CD14-positive monocyte (primary cell): ENCODE results near the gene LYRM4. TPM values are rescaled to one million over a fixed set of nuclear protein-coding genes. Genes with fewer than 3 reads are reported as not detected.

Experiments
- DNase-seq, 3 donors: peaks; one replicate each; pipeline ENCODE4 v3.0.0-alpha.2; 2011 to 2022
- H2AFZ ChIP-seq: 2 replicates; pipeline ENCODE4 v1.6.0; 2012; ENCODE audit warnings: mild to moderate bottlenecking, low read depth, low read length, inconsistent platforms; ENCODE audit not compliant: insufficient read depth, poor library complexity, severe bottlenecking
- H3K27ac ChIP-seq, 2 donors: 1 replicate in 1 of 2; 2 replicates in 1 of 2; pipeline ENCODE4 v1.5.1; 2012 to 2013; ENCODE audit warnings: low read length in 2 of 2, control low read depth in 1 of 2, inconsistent platforms in 1 of 2, low read depth in 1 of 2, mild to moderate bottlenecking in 1 of 2
- H3K27me3 ChIP-seq, 2 donors: one replicate each; pipeline versions ENCODE4 v1.6.0 to v1.6.1; 2011 to 2013; ENCODE audit warnings: low read length in 2 of 2; ENCODE audit not compliant: control insufficient read depth in 2 of 2, insufficient read depth in 2 of 2
- H3K36me3 ChIP-seq, 2 donors: replicated peaks in 1 of 2; 1 replicate in 1 of 2; 2 replicates in 1 of 2; pipeline versions ENCODE4 v1.5.1 to v1.6.1; 2012 to 2013; ENCODE audit warnings: low read length in 2 of 2, control low read depth in 1 of 2, inconsistent platforms in 1 of 2, mild to moderate bottlenecking in 1 of 2; ENCODE audit not compliant: insufficient read depth in 2 of 2, control insufficient read depth in 1 of 2
- H3K4me1 ChIP-seq, 2 donors: 1 replicate in 1 of 2; 2 replicates in 1 of 2; pipeline versions ENCODE4 v1.5.1 to v1.6.1; 2012 to 2013; ENCODE audit warnings: low read length in 2 of 2, control low read depth in 1 of 2, inconsistent platforms in 1 of 2, mild to moderate bottlenecking in 1 of 2, moderate library complexity in 1 of 2; ENCODE audit not compliant: insufficient read depth in 2 of 2, control insufficient read depth in 1 of 2
- H3K4me2 ChIP-seq: replicated peaks from 2 replicates; pipeline ENCODE3; 2012; ENCODE audit warnings: low read length, moderate library complexity, mild to moderate bottlenecking; ENCODE audit not compliant: poor library complexity, severe bottlenecking; ENCODE audit errors: extremely low read depth
- H3K4me3 ChIP-seq, 3 experiments: fragments of 200-600 bp in 1 of 3; sonication (generic) in 1 of 3; replicated peaks in 1 of 3; 1 replicate in 2 of 3; 2 replicates in 1 of 3; pipeline ENCODE4 v1.5.1; 2011 to 2013; ENCODE audit warnings: low read length in 3 of 3, mild to moderate bottlenecking in 3 of 3, control low read depth in 2 of 3, low read depth in 2 of 3, inconsistent platforms in 1 of 3, moderate library complexity in 1 of 3
- H3K79me2 ChIP-seq: 2 replicates; pipeline ENCODE4 v1.6.0; 2012; ENCODE audit warnings: mild to moderate bottlenecking, control low read depth, inconsistent platforms, low read length, moderate library complexity; ENCODE audit not compliant: insufficient read depth
- H3K9ac ChIP-seq: 2 replicates; pipeline ENCODE4 v1.6.0; 2017; ENCODE audit warnings: low read length, mild to moderate bottlenecking; ENCODE audit not compliant: insufficient read depth, poor library complexity, severe bottlenecking
- H3K9me3 ChIP-seq, 2 donors: replicated peaks in 1 of 2; 1 replicate in 1 of 2; 2 replicates in 1 of 2; pipeline versions ENCODE4 v1.5.1 to v1.6.1; 2012 to 2013; ENCODE audit warnings: low read length in 2 of 2, control low read depth in 1 of 2; ENCODE audit not compliant: control insufficient read depth in 1 of 2, insufficient read depth in 1 of 2
- H4K20me1 ChIP-seq: 2 replicates; pipeline ENCODE4 v1.6.0; 2012; ENCODE audit warnings: mild to moderate bottlenecking, low read length, control low read depth, moderate library complexity; ENCODE audit not compliant: insufficient read depth
- H3K27ac Mint-ChIP-seq, 7 donors: one replicate each; pipeline ENCODE4 v1.8.0; 2020; ENCODE audit warnings: mild to moderate bottlenecking in 7 of 7, mixed read lengths in 7 of 7, moderate library complexity in 6 of 7, inconsistent platforms in 2 of 7
- H3K27me3 Mint-ChIP-seq, 3 donors: one replicate each; pipeline ENCODE4 v1.8.0; 2021 to 2022; ENCODE audit warnings: low read depth in 3 of 3, mild to moderate bottlenecking in 3 of 3, mixed read lengths in 3 of 3, moderate library complexity in 3 of 3, inconsistent platforms in 1 of 3
- H3K36me3 Mint-ChIP-seq, 2 donors: one replicate each; pipeline ENCODE4 v1.8.0; 2020; ENCODE audit warnings: mixed read lengths in 2 of 2, inconsistent platforms in 1 of 2, mild to moderate bottlenecking in 1 of 2
- H3K4me1 Mint-ChIP-seq: one replicate; pipeline ENCODE4 v1.8.0; 2020; ENCODE audit warnings: mild to moderate bottlenecking, mixed read lengths
- H3K4me3 Mint-ChIP-seq, 2 donors: one replicate each; pipeline ENCODE4 v1.8.0; 2020; ENCODE audit warnings: mild to moderate bottlenecking in 2 of 2, mixed read lengths in 2 of 2, moderate library complexity in 1 of 2
- H3K9me3 Mint-ChIP-seq, 7 donors: one replicate each; pipeline ENCODE4 v1.8.0; 2020 to 2022; ENCODE audit warnings: mixed read lengths in 7 of 7, mild to moderate bottlenecking in 6 of 7, moderate library complexity in 6 of 7, inconsistent platforms in 2 of 7
- CTCF ChIP-seq: fragments of 200-600 bp; IDR thresholded peaks from one replicate; pipeline ENCODE4 v1.8.0; 2022; ENCODE audit warnings: antibody characterized with exemption, mild to moderate bottlenecking
- WGBS: methylation state at CpG from one replicate; pipeline ENCODE4 v1.1.5; 2013; ENCODE audit warnings: missing lambda C conversion rate; ENCODE audit not compliant: insufficient coverage; 5-methylcytosine and 5-hydroxymethylcytosine counted together
- intact Hi-C, 2 donors: fragments of 100-400 bp; cut with micrococcal nuclease; formaldehyde crosslinking; loops; one replicate each; pipeline versions ENCODE4 v1.15.0 to v1.15.1; 2023
- polyA plus RNA-seq, 3 donors: library from polyadenylated mRNA; depleted of rRNA in 1 of 3; unstranded in 2 of 3; stranded (reverse) in 1 of 3; fragments of 300-500 nt in 2 of 3; fragments of >200 nt in 1 of 3; fragmentation: Illumina TruSeq in 2 of 3; gene quantifications; 1 replicate in 2 of 3; 2 replicates in 1 of 3; pipeline ENCODE4 v1.2.3, GENCODE V29; 2012 to 2021

Gene LYRM4
- polyA plus RNA-seq, 3 donors: 13.7 to 19.6 (median 18.1) TPM

GRCh38 chr6:5246141-5247097 is 14.3 kb downstream of the LYRM4 start:
- Mint-ChIP-seq H3K36me3 (peaks cover 2 to 6% of the 10 kb centered on the region in 2 donors), H3K9me3 (peaks cover 0 to 2% (median 0%) of the 10 kb centered on the region in 7 donors), H3K4me1 (peaks cover 2% of the 10 kb centered on the region), H3K27me3 (no peaks in the 10 kb centered on the region), H3K27ac (peak overlapping the region in 5 of 7 donors; percentile 12 to 64 (median 43)), H3K4me3 (no peak overlapping the region)
- H3K4me3 ChIP-seq: no peak overlapping the region
- no peak for DNase-seq
- no peaks in the 10 kb centered on the region for H4K20me1 ChIP-seq
- no peaks in the 10 kb centered on the region for H3K27me3 ChIP-seq
- no peaks in the 10 kb centered on the region for H3K4me1 ChIP-seq
- no peak overlapping the region for H3K4me2 ChIP-seq
- TF ChIP-seq CTCF: no peak
- no peaks in the 10 kb centered on the region for H3K9me3 ChIP-seq
- 91% methylated on average over 11 of the region's 13 CpGs for WGBS
- no peak overlapping the region for H3K27ac ChIP-seq
- H2AFZ ChIP-seq: no peak overlapping the region
- H3K9ac ChIP-seq: no peak overlapping the region
- no peaks in the 10 kb centered on the region for H3K36me3 ChIP-seq
- intact Hi-C loops: no loop called here
- H3K79me2 ChIP-seq: no peaks in the 10 kb centered on the region

- H3K27ac Mint-ChIP-seq: no peak overlapping the region
Measured at GRCh38 chr6:5243069-5243468, 17.7 kb downstream of the LYRM4 start.

More at GRCh38 chr6:5243069-5243468, 17.7 kb downstream of the LYRM4 start:
- intact Hi-C loops: no loop called here
- H3K4me3 ChIP-seq: no peak overlapping the region
- H3K27me3 ChIP-seq: no peaks in the 10 kb centered on the region
- WGBS: 99% methylated on average over 9 of the region's 12 CpGs
- Mint-ChIP-seq H3K9me3 (no peaks in the 10 kb centered on the region), H3K4me1 (peaks cover 2% of the 10 kb centered on the region), H3K27me3 (no peaks in the 10 kb centered on the region), H3K36me3 (peaks cover 5% of the 10 kb centered on the region in 2 donors), H3K4me3 (no peak overlapping the region)
- H3K27ac ChIP-seq: no peak overlapping the region
- no peaks in the 10 kb centered on the region for H3K4me1 ChIP-seq
- no peak for TF ChIP-seq CTCF
- no peaks in the 10 kb centered on the region for H4K20me1 ChIP-seq
- H3K36me3 ChIP-seq: peaks cover 0 to 16% of the 10 kb centered on the region in 2 donors
- no peaks in the 10 kb centered on the region for H3K79me2 ChIP-seq
- no peak overlapping the region for H3K9ac ChIP-seq
- H3K9me3 ChIP-seq: no peaks in the 10 kb centered on the region
- no peak overlapping the region for H2AFZ ChIP-seq
- no peak overlapping the region for H3K4me2 ChIP-seq
- DNase-seq: no peak
